OCI-M2 (cell line): ENCODE results near the gene PDE7B.

Experiments used
- DNase-seq: peaks from one replicate; lab custom pipeline; 2025; ENCODE audit not compliant: unreplicated experiment; lab: John Stamatoyannopoulos, UW

The PDE7B gene

DNA sequence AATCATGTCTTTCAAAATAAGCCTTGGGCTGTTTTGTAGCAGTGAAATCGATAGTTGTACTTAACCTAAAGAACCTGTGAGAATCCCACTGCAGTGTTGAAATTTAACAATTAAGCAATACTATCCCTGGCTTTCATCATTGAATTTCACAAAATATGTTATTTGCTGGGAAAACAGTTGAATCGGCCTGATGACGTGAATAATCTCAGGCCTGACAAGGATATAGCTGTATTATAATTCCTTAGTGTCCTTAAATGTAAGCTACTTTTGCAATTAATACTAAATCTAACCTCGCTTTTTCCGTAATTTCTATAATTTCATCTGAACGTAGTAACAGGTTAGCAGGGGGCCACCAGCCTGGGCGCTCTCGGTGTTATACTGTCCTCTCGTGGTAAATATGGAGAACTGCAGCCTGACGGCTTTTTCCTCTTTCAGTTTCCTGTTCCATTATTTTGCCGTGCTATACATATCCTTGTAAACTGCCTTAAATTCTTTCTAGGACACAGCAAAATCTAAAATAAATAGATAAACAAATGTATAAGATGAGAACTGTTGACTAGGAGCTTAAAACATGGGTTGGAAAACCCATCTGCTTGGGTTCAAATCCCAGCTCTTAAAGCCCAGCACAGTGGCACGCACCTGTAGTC, 374.6 kb downstream of the PDE7B start:
- DNase-seq = peak; percentile 79

DNA sequence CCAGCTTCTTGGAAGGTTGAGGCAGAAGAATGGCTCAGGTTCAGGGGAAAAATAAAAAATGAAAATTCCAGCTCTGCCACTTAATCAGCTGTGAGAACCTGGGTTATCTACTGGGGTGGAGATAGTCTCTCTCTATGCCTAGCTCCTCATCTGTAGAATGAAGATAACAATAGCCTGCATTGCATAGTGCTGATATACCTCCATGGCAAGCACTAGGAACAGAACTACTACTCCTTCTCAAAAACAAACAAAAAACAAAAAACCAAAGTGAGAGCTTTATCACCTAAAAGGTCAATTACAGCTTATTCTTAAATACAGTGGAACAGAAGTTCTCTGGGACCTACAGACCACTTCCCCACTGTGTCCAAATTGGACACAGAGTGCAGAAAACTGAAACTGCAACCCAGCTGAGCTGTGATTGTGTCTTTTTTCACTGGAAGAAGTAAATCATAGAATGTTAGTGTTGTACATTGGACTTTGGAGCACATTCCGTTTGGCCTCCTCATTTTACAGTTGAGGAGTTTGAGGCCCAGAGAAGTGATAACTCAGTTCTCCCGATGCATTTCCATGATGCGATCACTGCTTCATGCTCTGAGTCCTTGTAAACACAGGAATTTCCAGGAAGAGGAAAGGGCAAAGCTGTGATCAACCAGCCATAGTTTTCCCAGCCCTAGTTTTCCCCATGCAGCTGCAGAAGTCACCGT, 375.3 kb downstream of the PDE7B start:
- DNase-seq = peak; percentile 79

DNA sequence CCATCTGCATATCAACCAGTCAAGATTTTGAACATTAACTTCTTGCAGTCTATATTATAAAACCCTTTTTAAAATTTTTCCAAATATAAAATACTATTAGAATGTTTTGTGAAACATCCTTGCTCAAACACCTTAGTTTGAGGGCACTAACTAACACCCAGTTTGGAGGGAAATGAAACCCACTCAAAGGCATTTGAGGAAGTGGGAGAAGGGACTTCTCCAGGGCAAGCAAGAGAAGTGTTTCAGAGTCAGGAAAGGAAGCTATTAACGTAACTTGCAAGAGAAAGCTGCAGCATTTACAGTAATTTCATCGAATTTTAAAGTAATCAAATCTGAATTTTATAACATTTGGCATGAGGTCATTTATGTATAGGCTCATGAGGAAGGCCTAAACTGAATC, 377.3 kb downstream of the PDE7B start:
- DNase-seq = no peak

DNA sequence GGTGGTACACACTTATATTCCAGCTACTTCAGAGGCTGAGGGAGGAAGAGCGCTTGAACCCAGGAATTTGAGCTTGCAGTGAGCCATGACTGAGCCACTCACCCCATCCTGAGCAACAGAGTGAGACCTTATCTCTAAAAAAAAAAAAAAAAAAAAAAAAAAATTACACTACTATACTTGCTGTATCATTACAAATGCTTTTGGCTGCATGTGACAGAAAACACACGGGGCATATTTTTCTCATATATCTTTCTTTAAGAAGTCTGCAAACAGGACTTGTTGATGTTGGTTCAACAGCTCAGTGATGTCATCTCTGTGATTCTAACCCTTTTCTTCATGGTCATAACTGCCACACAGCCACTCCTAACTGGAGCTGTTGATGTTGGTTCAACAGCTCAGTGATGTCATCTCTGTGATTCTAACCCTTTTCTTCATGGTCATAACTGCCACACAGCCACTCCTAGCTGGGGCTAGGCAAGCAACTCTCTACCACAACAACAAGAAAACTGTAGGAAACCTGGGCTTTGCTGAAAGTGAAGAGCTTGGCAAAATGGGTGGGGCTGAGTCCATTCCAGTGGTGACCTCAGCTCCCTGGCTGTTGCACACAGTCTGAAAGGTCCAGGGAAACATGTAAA, 378.8 kb downstream of the PDE7B start:
- no peak for DNase-seq

DNA sequence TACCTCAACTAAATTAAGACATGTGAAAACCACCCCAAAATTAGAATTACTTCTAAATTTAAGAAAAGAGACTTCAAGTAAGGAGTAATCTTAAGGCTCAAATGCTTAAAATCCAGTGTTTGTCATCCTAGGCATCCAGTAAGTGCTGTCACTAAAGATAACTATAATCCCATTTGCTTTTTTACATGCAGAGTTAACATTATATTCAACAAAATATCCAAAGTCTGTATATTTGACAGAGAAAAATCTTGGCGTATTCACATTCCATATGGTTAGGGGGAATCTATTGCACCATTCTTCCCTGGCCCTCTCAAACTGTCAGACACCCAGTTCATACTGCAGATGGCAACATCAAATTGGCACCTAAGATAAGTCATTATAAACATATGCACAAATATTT, 381.2 kb downstream of the PDE7B start:
- DNase-seq = no peak

- no peak for DNase-seq
These were observed 383.7 kb downstream of the PDE7B start for GRCh38 chr6:136235233-136235564.

DNA sequence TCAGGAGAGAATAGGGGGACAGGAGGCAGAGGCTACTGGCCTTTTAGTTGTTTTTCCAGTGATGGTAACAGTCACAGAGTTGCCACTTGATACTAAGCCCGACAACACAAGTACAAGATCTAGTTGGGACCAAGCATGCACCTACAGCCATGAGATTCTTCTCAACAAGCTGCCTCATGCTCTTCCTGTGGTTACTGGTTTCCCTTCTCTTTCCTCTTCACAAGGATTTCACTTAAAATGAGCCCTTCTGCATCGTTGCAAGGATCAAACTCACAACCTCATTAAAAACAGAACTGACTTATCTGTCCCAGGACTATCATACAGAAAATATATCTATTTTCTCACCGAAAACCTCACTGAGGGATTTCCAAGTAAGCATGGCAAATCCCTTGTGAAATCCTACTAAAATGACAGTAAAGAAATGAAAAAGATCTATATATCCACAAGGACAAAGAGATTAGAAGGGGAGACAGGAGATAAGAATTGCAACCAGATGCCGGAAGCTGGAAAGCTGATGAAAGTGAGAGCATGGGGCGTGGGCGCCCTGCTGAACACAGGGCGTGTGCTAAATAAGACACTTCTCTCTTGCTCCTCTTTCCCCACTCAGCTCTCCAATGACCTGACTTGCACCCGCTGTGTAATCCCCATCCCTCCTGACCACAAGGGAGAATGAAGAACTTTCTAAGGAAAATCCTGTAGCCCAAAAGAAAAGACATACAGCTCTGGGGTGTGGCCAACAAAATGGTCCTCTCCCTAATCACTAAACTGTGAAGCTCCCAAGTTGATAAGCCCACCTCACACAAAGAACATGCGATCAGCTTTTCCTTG, 385.2 kb downstream of the PDE7B start:
- DNase-seq = no peak

GRCh38 chr6:136244061-136244616, 392.6 kb downstream of the PDE7B start:
- DNase-seq = no peak
